Measurements from ENCODE around the gene TOE1. TPM values are rescaled to one million over a fixed set of nuclear protein-coding genes. Genes with fewer than 3 reads are reported as not detected.

Gene TOE1
- total and polyA plus RNA-seq, 2 of the 8 experiments (the other 6 are each of a cell fraction or from before 2014, with no cell fraction given), result 15.2 to 25.8 TPM

GRCh38 chr1:45339789-45340558 lies at the start of gene TOE1, which contains the start of gene MUTYH (continued):
- TF ChIP-seq CHD7 (IDR thresholded peaks at IDR 0.05; ENCODE audit: insufficient replicate concordance, low read length) (no peak), BACH1 (IDR thresholded peaks at IDR 0.05; ENCODE audit: low read length) (no peak), CBX8 (IDR thresholded peaks at IDR 0.05; ENCODE audit: borderline replicate concordance, low read depth, low read length) (no peak), RBBP5 (IDR thresholded peaks at IDR 0.05; ENCODE audit: borderline replicate concordance, low read depth, low read length) (no peak), TAF1 (IDR thresholded peaks at IDR 0.05; ENCODE audit: low read depth, low read length) (peak; percentile 95), POLR2A (IDR thresholded peaks at IDR 0.05; ENCODE audit: control extremely low read depth in 1 of 2, low read depth in 2 of 2, low read length in 2 of 2) (peak; percentile 94 to 96), CHD2 (IDR thresholded peaks at IDR 0.05; ENCODE audit: low read length) (peak; percentile 68), E2F6 (IDR thresholded peaks at IDR 0.05) (peak; percentile 74), SAP30 (IDR thresholded peaks at IDR 0.05; ENCODE audit: insufficient read depth, insufficient replicate concordance, low read length) (peak; percentile 23)
